Loucy (cell line): ENCODE results near the gene CACHD1.
"Not testable (repeated sequence)": the region's sequence is repeated elsewhere in the genome, so short reads cannot be mapped to it uniquely, and the experiment has no call there.

ENCODE experiments used
- H2AFZ ChIP-seq: fragments of 200-600 bp; sonication (generic); 2 replicates; pipeline ENCODE4 v1.6.0; 2016; ENCODE audit warnings: antibody characterized with exemption, mild to moderate bottlenecking, low read length, moderate library complexity
- H3F3A ChIP-seq: fragments of 200-600 bp; 2 replicates; pipeline ENCODE4 v1.6.0; 2016; ENCODE audit warnings: antibody characterized with exemption, low read depth, mild to moderate bottlenecking
- H3K27me3 ChIP-seq: fragments of 200-600 bp; sonication (generic); 2 replicates; pipeline ENCODE4 v1.6.1; 2014; ENCODE audit warnings: low read length, mild to moderate bottlenecking; ENCODE audit not compliant: insufficient read depth, poor library complexity, severe bottlenecking
- H3K36me3 ChIP-seq: fragments of 200-600 bp; sonication (generic); 2 replicates; pipeline ENCODE4 v1.6.1; 2016; ENCODE audit warnings: low read length; ENCODE audit not compliant: insufficient read depth
- H3K4me1 ChIP-seq: fragments of 200-600 bp; sonication (generic); 2 replicates; pipeline ENCODE4 v1.5.1; 2014; ENCODE audit warnings: low read length, mild to moderate bottlenecking; ENCODE audit not compliant: insufficient read depth, poor library complexity, severe bottlenecking
- H3K4me2 ChIP-seq: fragments of 200-600 bp; sonication (generic); 2 replicates; pipeline ENCODE4 v1.6.0; 2014; ENCODE audit warnings: antibody characterized with exemption, low read length, low read depth, mild to moderate bottlenecking; ENCODE audit not compliant: poor library complexity, severe bottlenecking
- H3K4me3 ChIP-seq: fragments of 200-600 bp; sonication (generic); 2 replicates; pipeline ENCODE4 v1.5.1; 2014; ENCODE audit warnings: low read length, mild to moderate bottlenecking, mixed read lengths; ENCODE audit not compliant: poor library complexity, severe bottlenecking
- H3K79me2 ChIP-seq: fragments of 200-600 bp; sonication (generic); 2 replicates; pipeline ENCODE4 v1.6.1; 2014; ENCODE audit warnings: low read length; ENCODE audit not compliant: insufficient read depth
- H3K9ac ChIP-seq: fragments of 200-600 bp; sonication (generic); 2 replicates; pipeline ENCODE4 v1.6.0; 2014; ENCODE audit warnings: mild to moderate bottlenecking, low read depth, low read length, moderate library complexity; ENCODE audit not compliant: poor library complexity, severe bottlenecking
- H3K9me2 ChIP-seq: fragments of 200-600 bp; sonication (generic); replicated peaks from 2 replicates; pipeline ENCODE4 v1.6.1; 2016; ENCODE audit warnings: low read depth, low read length, mixed read lengths
- H3K9me3 ChIP-seq: fragments of 200-600 bp; sonication (generic); 2 replicates; pipeline ENCODE4 v1.6.1; 2014; ENCODE audit warnings: mild to moderate bottlenecking, antibody characterized with exemption, low read length, low read depth; ENCODE audit not compliant: insufficient read depth
- H4K20me1 ChIP-seq: fragments of 200-600 bp; sonication (generic); 2 replicates; pipeline ENCODE4 v1.6.0; 2014; ENCODE audit warnings: antibody characterized with exemption, low read length, mild to moderate bottlenecking; ENCODE audit not compliant: insufficient read depth, poor library complexity, severe bottlenecking
- CTCF ChIP-seq: fragments of 200-600 bp; sonication (generic); conservative IDR thresholded peaks from 2 replicates; pipeline ENCODE4 v1.5.1; 2014; ENCODE audit warnings: mild to moderate bottlenecking, antibody characterized with exemption, low read length
- EZH2phosphoT487 ChIP-seq: fragments of 200-600 bp; IDR thresholded peaks from 2 replicates; pipeline ENCODE4 v1.6.1; 2018; ENCODE audit warnings: antibody characterized with exemption, mild to moderate bottlenecking, moderate library complexity, borderline replicate concordance

The CACHD1 gene

DNA sequence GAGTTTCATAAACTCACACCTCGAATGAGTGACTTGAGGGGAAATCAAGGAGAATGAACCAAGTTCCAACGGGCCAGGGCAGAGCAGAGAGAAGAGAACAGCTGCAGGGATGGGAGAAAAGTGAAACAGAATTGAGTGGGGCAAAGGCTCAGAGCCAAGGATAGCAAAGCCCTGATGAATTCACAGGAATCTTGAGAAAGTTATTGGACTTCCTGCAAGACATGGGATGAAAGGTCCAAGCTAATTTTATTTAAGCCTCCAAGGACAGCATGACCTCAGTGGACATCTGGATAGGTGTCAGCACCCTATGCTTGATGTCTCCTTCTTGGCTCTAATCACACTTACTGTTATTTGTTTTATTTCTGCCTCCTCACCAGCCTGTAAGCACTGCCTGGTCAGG is 232.0 kb downstream of the CACHD1 start:
- Histone ChIP-seq H3K9me2 (no peaks in the 10 kb centered on the region), H3F3A (no peaks in the 10 kb centered on the region), H3K4me2 (no peak overlapping the region), H4K20me1 (no peaks in the 10 kb centered on the region), H3K4me3 (no peak overlapping the region), H3K9me3 (no peaks in the 10 kb centered on the region), H3K36me3 (no peaks in the 10 kb centered on the region), H2AFZ (no peak overlapping the region), H3K27me3 (no peaks in the 10 kb centered on the region), H3K4me1 (no peaks in the 10 kb centered on the region), H3K9ac (no peak overlapping the region), H3K79me2 (no peaks in the 10 kb centered on the region)
- TF ChIP-seq EZH2phosphoT487 = no peak
- no peak for TF ChIP-seq CTCF

GRCh38 chr1:64702670-64703069 is 232.7 kb downstream of the CACHD1 start:
- H3K79me2 ChIP-seq, H3K4me2 ChIP-seq, H3F3A ChIP-seq, H3K9me3 ChIP-seq, H3K27me3 ChIP-seq, H3K4me1 ChIP-seq, H3K9me2 ChIP-seq, H3K9ac ChIP-seq, H4K20me1 ChIP-seq, H3K4me3 ChIP-seq, H2AFZ ChIP-seq, H3K36me3 ChIP-seq: not testable (repeated sequence)

GRCh38 chr1:64703600-64703999 is 233.7 kb downstream of the CACHD1 start:
- H3K27me3 ChIP-seq = no peaks in the 10 kb centered on the region
- no peaks in the 10 kb centered on the region for H3K36me3 ChIP-seq
- H3K79me2 ChIP-seq = no peaks in the 10 kb centered on the region
- H3K4me1 ChIP-seq = no peaks in the 10 kb centered on the region
- TF ChIP-seq EZH2phosphoT487 (no peak), CTCF (no peak)
- no peaks in the 10 kb centered on the region for H3K9me3 ChIP-seq
- H3K4me2 ChIP-seq = no peak overlapping the region
- H2AFZ ChIP-seq = no peak overlapping the region
- H3K4me3 ChIP-seq = no peak overlapping the region
- no peaks in the 10 kb centered on the region for H3F3A ChIP-seq
- no peaks in the 10 kb centered on the region for H3K9me2 ChIP-seq
- no peak overlapping the region for H3K9ac ChIP-seq
- H4K20me1 ChIP-seq = no peaks in the 10 kb centered on the region

GRCh38 chr1:64705591-64705990 is 235.7 kb downstream of the CACHD1 start:
- no peak overlapping the region for H2AFZ ChIP-seq
- no peaks in the 10 kb centered on the region for H3K79me2 ChIP-seq
- no peaks in the 10 kb centered on the region for H3K9me2 ChIP-seq
- no peaks in the 10 kb centered on the region for H3K27me3 ChIP-seq
- H3K4me1 ChIP-seq = no peaks in the 10 kb centered on the region
- H3F3A ChIP-seq = no peaks in the 10 kb centered on the region
- H4K20me1 ChIP-seq = no peaks in the 10 kb centered on the region
- no peak overlapping the region for H3K4me3 ChIP-seq
- no peak overlapping the region for H3K4me2 ChIP-seq
- no peaks in the 10 kb centered on the region for H3K36me3 ChIP-seq
- TF ChIP-seq EZH2phosphoT487 = no peak
- no peak for TF ChIP-seq CTCF
- H3K9me3 ChIP-seq = no peaks in the 10 kb centered on the region
- no peak overlapping the region for H3K9ac ChIP-seq
